ENCODE data around the gene MAD1L1.

DNA sequence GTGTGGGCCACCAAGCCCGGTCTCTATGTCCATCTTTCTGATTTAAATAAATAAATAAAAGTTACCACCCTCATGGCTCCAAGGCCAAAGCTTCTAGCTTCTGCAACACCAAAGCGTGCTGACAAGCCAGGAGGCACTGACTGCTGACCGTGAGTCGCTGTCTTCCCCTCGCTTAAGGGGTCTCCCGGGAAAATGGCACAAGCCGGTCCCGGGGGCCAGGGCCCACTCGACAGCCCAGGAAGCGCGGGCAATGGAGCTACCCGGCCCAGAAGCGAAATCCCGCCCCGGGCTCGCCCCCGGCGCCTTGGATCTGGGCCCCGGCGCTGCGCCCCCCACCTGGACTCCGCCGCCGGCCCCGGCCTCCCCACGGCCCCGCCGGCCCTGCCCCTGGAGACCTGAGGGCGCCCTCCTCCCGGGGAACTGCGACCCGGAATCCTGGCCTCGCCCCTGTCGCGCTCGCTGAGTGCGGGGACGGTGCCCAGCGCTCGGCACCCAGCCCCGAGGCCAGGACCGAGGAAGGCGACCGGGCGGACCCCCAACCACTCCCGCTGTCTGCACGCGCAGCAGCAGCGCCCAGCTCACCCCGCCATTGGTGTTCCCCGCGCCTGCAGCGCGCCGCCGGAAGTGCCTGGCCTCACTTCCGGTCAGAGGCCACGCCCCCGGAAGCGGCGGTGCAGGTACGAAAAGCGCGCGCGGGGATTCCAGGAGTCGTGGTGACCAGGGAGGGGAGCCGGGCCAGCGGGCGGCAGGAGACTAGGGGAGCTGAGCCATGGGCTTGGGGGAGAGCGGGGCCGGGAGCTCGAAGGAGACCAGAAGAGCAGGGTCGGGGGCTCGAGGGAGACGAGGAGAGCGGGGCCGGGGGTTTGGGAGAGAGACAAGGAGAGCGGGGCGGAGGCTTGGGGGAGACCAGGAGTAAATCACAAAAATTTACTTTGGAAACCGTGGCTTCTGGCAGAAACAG, 9.1 kb upstream of the MAD1L1 start, which contains the start of the genes MRM2 and NUDT1:
- TF ChIP-seq CTCF (IDR thresholded peaks at IDR 0.05) (peak in 1 of 12 donors; percentile 22), POLR2A (IDR thresholded peaks at IDR 0.05) (peak in 1 of 2 donors; percentile 58)
